ENCODE measurements around the gene EPHA3.

The EPHA3 gene

GRCh38 chr3:89262309-89262929 is 155.0 kb downstream of the EPHA3 start:
- no peak overlapping the region for H3K9ac ChIP-seq (ENCODE audit: low read depth, low read length)
- H3K27me3 ChIP-seq (ENCODE audit: control insufficient read depth, insufficient read depth, low read length) = no peaks in the 10 kb centered on the region
- no peak overlapping the region for H3K4me2 ChIP-seq (ENCODE audit: low read length)
- no peaks in the 10 kb centered on the region for H3K36me3 ChIP-seq (ENCODE audit: insufficient read depth, low read length)
- H3K4me3 ChIP-seq (ENCODE audit: low read length) = no peak overlapping the region
- no peaks in the 10 kb centered on the region for H3K4me1 ChIP-seq (ENCODE audit: control insufficient read depth, insufficient read depth, low read length)
- no peaks in the 10 kb centered on the region for H3K9me3 ChIP-seq (replicated peaks; ENCODE audit: low read length)

- Histone ChIP-seq H3K4me2 (ENCODE audit: low read length) (no peak overlapping the region), H3K4me1 (ENCODE audit: control insufficient read depth, insufficient read depth, low read length) (no peaks in the 10 kb centered on the region), H3K36me3 (ENCODE audit: insufficient read depth, low read length) (no peaks in the 10 kb centered on the region), H3K9me3 (replicated peaks; ENCODE audit: low read length) (no peaks in the 10 kb centered on the region), H3K27me3 (ENCODE audit: control insufficient read depth, insufficient read depth, low read length) (no peaks in the 10 kb centered on the region), H3K9ac (ENCODE audit: low read depth, low read length) (no peak overlapping the region), H3K4me3 (ENCODE audit: low read length) (no peak overlapping the region)
Measured at GRCh38 chr3:89264037-89264560, 156.7 kb downstream of the EPHA3 start.

- H3K4me3 ChIP-seq (ENCODE audit: low read length) = no peak overlapping the region
- no peaks in the 10 kb centered on the region for H3K36me3 ChIP-seq (ENCODE audit: insufficient read depth, low read length)
- H3K9me3 ChIP-seq (replicated peaks; ENCODE audit: low read length) = no peaks in the 10 kb centered on the region
- H3K4me1 ChIP-seq (ENCODE audit: control insufficient read depth, insufficient read depth, low read length) = no peaks in the 10 kb centered on the region
- no peak overlapping the region for H3K9ac ChIP-seq (ENCODE audit: low read depth, low read length)
- no peak overlapping the region for H3K4me2 ChIP-seq (ENCODE audit: low read length)
- no peaks in the 10 kb centered on the region for H3K27me3 ChIP-seq (ENCODE audit: control insufficient read depth, insufficient read depth, low read length)
Measured at GRCh38 chr3:89266074-89266473, 158.7 kb downstream of the EPHA3 start.

GRCh38 chr3:89268059-89268458 is 160.6 kb downstream of the EPHA3 start:
- no peaks in the 10 kb centered on the region for H3K27me3 ChIP-seq (ENCODE audit: control insufficient read depth, insufficient read depth, low read length)
- H3K9ac ChIP-seq (ENCODE audit: low read depth, low read length) = no peak overlapping the region
- H3K9me3 ChIP-seq (replicated peaks; ENCODE audit: low read length) = no peaks in the 10 kb centered on the region
- H3K4me3 ChIP-seq (ENCODE audit: low read length) = no peak overlapping the region
- no peak overlapping the region for H3K4me2 ChIP-seq (ENCODE audit: low read length)
- H3K4me1 ChIP-seq (ENCODE audit: control insufficient read depth, insufficient read depth, low read length) = no peaks in the 10 kb centered on the region
- no peaks in the 10 kb centered on the region for H3K36me3 ChIP-seq (ENCODE audit: insufficient read depth, low read length)

GRCh38 chr3:89270201-89270600 is 162.8 kb downstream of the EPHA3 start:
- H3K4me2 ChIP-seq (ENCODE audit: low read length) = no peak overlapping the region
- H3K9me3 ChIP-seq (replicated peaks; ENCODE audit: low read length) = no peaks in the 10 kb centered on the region
- no peaks in the 10 kb centered on the region for H3K27me3 ChIP-seq (ENCODE audit: control insufficient read depth, insufficient read depth, low read length)
- no peaks in the 10 kb centered on the region for H3K4me1 ChIP-seq (ENCODE audit: control insufficient read depth, insufficient read depth, low read length)
- H3K4me3 ChIP-seq (ENCODE audit: low read length) = no peak overlapping the region
- no peaks in the 10 kb centered on the region for H3K36me3 ChIP-seq (ENCODE audit: insufficient read depth, low read length)
- no peak overlapping the region for H3K9ac ChIP-seq (ENCODE audit: low read depth, low read length)

GRCh38 chr3:89275001-89275400 is 167.6 kb downstream of the EPHA3 start:
- H3K4me2 ChIP-seq (ENCODE audit: low read length) = no peak overlapping the region
- no peaks in the 10 kb centered on the region for H3K36me3 ChIP-seq (ENCODE audit: insufficient read depth, low read length)
- no peaks in the 10 kb centered on the region for H3K27me3 ChIP-seq (ENCODE audit: control insufficient read depth, insufficient read depth, low read length)
- no peaks in the 10 kb centered on the region for H3K9me3 ChIP-seq (replicated peaks; ENCODE audit: low read length)
- H3K4me1 ChIP-seq (ENCODE audit: control insufficient read depth, insufficient read depth, low read length) = no peaks in the 10 kb centered on the region
- no peak overlapping the region for H3K9ac ChIP-seq (ENCODE audit: low read depth, low read length)
- no peak overlapping the region for H3K4me3 ChIP-seq (ENCODE audit: low read length)

- no peaks in the 10 kb centered on the region for H3K36me3 ChIP-seq (ENCODE audit: insufficient read depth, low read length)
- H3K9me3 ChIP-seq (replicated peaks; ENCODE audit: low read length) = no peaks in the 10 kb centered on the region
- no peaks in the 10 kb centered on the region for H3K27me3 ChIP-seq (ENCODE audit: control insufficient read depth, insufficient read depth, low read length)
- H3K4me1 ChIP-seq (ENCODE audit: control insufficient read depth, insufficient read depth, low read length) = no peaks in the 10 kb centered on the region
- no peak overlapping the region for H3K9ac ChIP-seq (ENCODE audit: low read depth, low read length)
- no peak overlapping the region for H3K4me3 ChIP-seq (ENCODE audit: low read length)
- H3K4me2 ChIP-seq (ENCODE audit: low read length) = no peak overlapping the region
Measured at GRCh38 chr3:89276116-89276515, 168.7 kb downstream of the EPHA3 start.

GRCh38 chr3:89278302-89279025 is 171.0 kb downstream of the EPHA3 start:
- H3K4me3 ChIP-seq (ENCODE audit: low read length) = no peak overlapping the region
- H3K27me3 ChIP-seq (ENCODE audit: control insufficient read depth, insufficient read depth, low read length) = no peaks in the 10 kb centered on the region
- no peak overlapping the region for H3K4me2 ChIP-seq (ENCODE audit: low read length)
- no peaks in the 10 kb centered on the region for H3K36me3 ChIP-seq (ENCODE audit: insufficient read depth, low read length)
- H3K9ac ChIP-seq (ENCODE audit: low read depth, low read length) = no peak overlapping the region
- H3K9me3 ChIP-seq (replicated peaks; ENCODE audit: low read length) = no peaks in the 10 kb centered on the region
- H3K4me1 ChIP-seq (ENCODE audit: control insufficient read depth, insufficient read depth, low read length) = no peaks in the 10 kb centered on the region

- H3K4me2 ChIP-seq (ENCODE audit: low read length) = no peak overlapping the region
- no peaks in the 10 kb centered on the region for H3K4me1 ChIP-seq (ENCODE audit: control insufficient read depth, insufficient read depth, low read length)
- no peak overlapping the region for H3K4me3 ChIP-seq (ENCODE audit: low read length)
- no peaks in the 10 kb centered on the region for H3K27me3 ChIP-seq (ENCODE audit: control insufficient read depth, insufficient read depth, low read length)
- H3K36me3 ChIP-seq (ENCODE audit: insufficient read depth, low read length) = no peaks in the 10 kb centered on the region
- H3K9ac ChIP-seq (ENCODE audit: low read depth, low read length) = no peak overlapping the region
- H3K9me3 ChIP-seq (replicated peaks; ENCODE audit: low read length) = no peaks in the 10 kb centered on the region
Measured at GRCh38 chr3:89280301-89280700, 172.9 kb downstream of the EPHA3 start.

GRCh38 chr3:89280822-89281365 is 173.5 kb downstream of the EPHA3 start:
- no peaks in the 10 kb centered on the region for H3K4me1 ChIP-seq (ENCODE audit: control insufficient read depth, insufficient read depth, low read length)
- no peak overlapping the region for H3K4me3 ChIP-seq (ENCODE audit: low read length)
- H3K27me3 ChIP-seq (ENCODE audit: control insufficient read depth, insufficient read depth, low read length) = no peaks in the 10 kb centered on the region
- no peak overlapping the region for H3K4me2 ChIP-seq (ENCODE audit: low read length)
- no peaks in the 10 kb centered on the region for H3K9me3 ChIP-seq (replicated peaks; ENCODE audit: low read length)
- no peaks in the 10 kb centered on the region for H3K36me3 ChIP-seq (ENCODE audit: insufficient read depth, low read length)
- no peak overlapping the region for H3K9ac ChIP-seq (ENCODE audit: low read depth, low read length)

- no peaks in the 10 kb centered on the region for H3K9me3 ChIP-seq (replicated peaks; ENCODE audit: low read length)
- H3K27me3 ChIP-seq (ENCODE audit: control insufficient read depth, insufficient read depth, low read length) = no peaks in the 10 kb centered on the region
- H3K36me3 ChIP-seq (ENCODE audit: insufficient read depth, low read length) = no peaks in the 10 kb centered on the region
- H3K4me1 ChIP-seq (ENCODE audit: control insufficient read depth, insufficient read depth, low read length) = no peaks in the 10 kb centered on the region
- H3K4me3 ChIP-seq (ENCODE audit: low read length) = no peak overlapping the region
- H3K9ac ChIP-seq (ENCODE audit: low read depth, low read length) = no peak overlapping the region
- no peak overlapping the region for H3K4me2 ChIP-seq (ENCODE audit: low read length)
Measured at GRCh38 chr3:89287902-89288508, 180.6 kb downstream of the EPHA3 start.
